K562 (cell line): Measurements from ENCODE around the gene SULT2B1. TPM values are rescaled to one million over a fixed set of nuclear protein-coding genes. Genes with fewer than 3 reads are reported as not detected.

Experiments
- CBX3 ChIP-seq, 2 experiments: IDR thresholded peaks; 1 replicate in 1 of 2; 2 replicates in 1 of 2; pipeline ENCODE4 v1.6.1; 2012; ENCODE audit warnings: inconsistent platforms in 2 of 2, low read length in 2 of 2, borderline replicate concordance in 1 of 2, control low read depth in 1 of 2
- CEBPZ ChIP-seq: fragments of 150-350 bp; IDR thresholded peaks from 2 replicates; pipeline ENCODE4 v1.6.1; 2014; ENCODE audit warnings: low read depth, mild to moderate bottlenecking, low read length, borderline replicate concordance
- CHD1 ChIP-seq: fragments of 200-600 bp; sonication (generic); IDR thresholded peaks from one replicate; pipeline ENCODE4 v1.6.1; 2012; ENCODE audit warnings: mild to moderate bottlenecking, moderate library complexity, low read length, inconsistent platforms
- ETV1 ChIP-seq: fragments of 450-650 bp; conservative IDR thresholded peaks from 2 replicates; pipeline ENCODE4 v1.6.1; 2016; ENCODE audit warnings: missing genetic modification characterization, control low read depth, low read depth, missing compliant biosample characterization
- GMEB1 ChIP-seq: fragments of 250-450 bp; sonication (Bioruptor Pico); IDR thresholded peaks from 2 replicates; pipeline ENCODE4 v1.4.0; 2020; ENCODE audit warnings: mild to moderate bottlenecking
- HSF4 ChIP-seq: fragments of 250-450 bp; sonication (Bioruptor Pico); IDR thresholded peaks from 2 replicates; pipeline ENCODE4 v2.1.2; 2022; ENCODE audit warnings: mild to moderate bottlenecking, moderate library complexity, borderline replicate concordance
- JUND ChIP-seq, 2 experiments: IDR thresholded peaks; 2 replicates in 1 of 2; 3 replicates in 1 of 2; pipeline ENCODE4 v1.6.1; 2011; ENCODE audit warnings: borderline replicate concordance in 2 of 2, low read depth in 2 of 2, low read length in 2 of 2, improper control_type of control experiment in 1 of 2, missing biosample characterization in 1 of 2, missing genetic modification characterization in 1 of 2, missing genetic modification reagents in 1 of 2
- KAT7 ChIP-seq: sonication (generic); formaldehyde crosslinking; IDR thresholded peaks from 2 replicates; pipeline ENCODE4 v1.8.0; 2022; ENCODE audit warnings: missing genetic modification reagents, mild to moderate bottlenecking, borderline replicate concordance
- MTA2 ChIP-seq: fragments of 450-650 bp; IDR thresholded peaks from 2 replicates; pipeline ENCODE4 v1.6.1; 2016; ENCODE audit warnings: low read depth
- PKNOX1 ChIP-seq: fragments of 450-650 bp; IDR thresholded peaks from 2 replicates; pipeline ENCODE4 v1.6.1; 2016
- POLR3G ChIP-seq: IDR thresholded peaks from 2 replicates; pipeline ENCODE4 v1.6.1; 2011; ENCODE audit not compliant: insufficient read length, insufficient replicate concordance; ENCODE audit errors: extremely low read depth
- PTBP1 ChIP-seq: fragments of 200-400 bp; formaldehyde crosslinking; IDR thresholded peaks from 2 replicates; pipeline ENCODE4 v1.6.1; 2017; ENCODE audit warnings: low read depth, low read length
- SMARCB1 ChIP-seq: IDR thresholded peaks from 2 replicates; pipeline ENCODE4 v1.6.1; 2011; ENCODE audit warnings: improper control_type of control experiment, low read depth; ENCODE audit not compliant: insufficient read length
- SPI1 ChIP-seq: IDR thresholded peaks from 2 replicates; pipeline ENCODE4 v1.6.1; 2011; ENCODE audit warnings: low read depth, low read length, control low read depth, borderline replicate concordance
- ZBTB2 ChIP-seq: fragments of 450-650 bp; IDR thresholded peaks from 2 replicates; pipeline ENCODE4 v1.6.1; 2016; ENCODE audit warnings: antibody characterized with exemption
- ZNF639 ChIP-seq, 2 experiments: fragments of 200-800 bp in 1 of 2; sonication (Bioruptor generic) in 1 of 2; sonication (generic) in 1 of 2; formaldehyde crosslinking in 1 of 2; IDR thresholded peaks in 1 of 2; conservative IDR thresholded peaks in 1 of 2; 2 replicates each; pipeline versions ENCODE4 v1.5.0 to v1.6.1; 2016 to 2020; ENCODE audit warnings: missing compliant biosample characterization in 1 of 2, missing genetic modification characterization in 1 of 2, missing genetic modification reagents in 1 of 2
- ZSCAN29 ChIP-seq: fragments of 450-650 bp; IDR thresholded peaks from 2 replicates; pipeline ENCODE4 v1.6.1; 2017
- polyA plus RNA-seq, 8 experiments: library from polyadenylated mRNA; depleted of rRNA in 4 of 8; stranded (reverse) in 5 of 8; unstranded in 3 of 8; fragments of >200 nt; fragmentation: Nextera tagmentation in 2 of 8; fragmentation: Illumina TruSeq in 1 of 8; extraction: Ambion mirVana in 2 of 8; extraction: Trizol in 1 of 8; gene quantifications; 2 replicates each; pipeline versions ENCODE4 v1.2.1 to v1.2.3, GENCODE V29; 2011 to 2014; ENCODE audit warnings: inconsistent platforms in 1 of 8, missing spikeins in 1 of 8
- total RNA-seq, 7 experiments: library from RNA; depleted of rRNA in 6 of 7; stranded (reverse); fragments of >200 nt in 6 of 7; fragmentation: Illumina TruSeq in 2 of 7; extraction: Trizol in 2 of 7; gene quantifications; 2 replicates each; pipeline versions ENCODE4 v1.2.1 to v1.2.3, GENCODE V29; 2011 to 2021; ENCODE audit warnings: low replicate concordance in 1 of 7

Gene SULT2B1
- total and polyA plus RNA-seq, 9 of the 15 experiments (the other 6 are each of a cell fraction or from before 2014, with no cell fraction given) = 0.09 to 0.62 (median 0.22) TPM; not detected in 2

GRCh38 chr19:48637449-48637947 lies 85.5 kb downstream of the SULT2B1 start (continued):
- TF ChIP-seq ZNF639 (CRISPR knock-in tag; conservative IDR thresholded peaks at IDR 0.05 in 1 of 2, IDR thresholded peaks at IDR 0.05 in 1 of 2) = no peak; a peak in 2 of 4 replicates
- no peak for TF ChIP-seq KAT7 (CRISPR knock-in tag)
- no peak for TF ChIP-seq ZSCAN29
- no peak for TF ChIP-seq HSF4 (CRISPR knock-in tag)
- peak; percentile 71 for TF ChIP-seq GMEB1 (CRISPR knock-in tag)
- no peak for TF ChIP-seq SPI1
- peak; percentile 39; the same call in 1 of the 2 replicates for TF ChIP-seq PKNOX1
- TF ChIP-seq JUND (IDR thresholded peaks at IDR 0.05; ENCODE audit: borderline replicate concordance, low read depth, low read length) = peak; percentile 33
- TF ChIP-seq JUND (tag; IDR thresholded peaks at IDR 0.05; ENCODE audit: borderline replicate concordance, low read depth, low read length) = no peak
- TF ChIP-seq MTA2 = no peak
- TF ChIP-seq POLR3G = no peak
- TF ChIP-seq CHD1 = no peak
- no peak for TF ChIP-seq SMARCB1
- TF ChIP-seq ZBTB2 = no peak
- peak; percentile 65; the same call in 1 of the 2 replicates for TF ChIP-seq CEBPZ
- no peak for TF ChIP-seq PTBP1
- TF ChIP-seq CBX3 (IDR thresholded peaks at IDR 0.05; ENCODE audit: borderline replicate concordance in 1 of 2, low read length in 2 of 2) = no peak; a peak in 2 of 3 replicates
- TF ChIP-seq ETV1 = no peak
